NCI-H146 treated with DMSO at 0.1 percent for 48 hours (cell line): Measurements from ENCODE around the gene COBL.

Source experiments
- DNase-seq: peaks from one replicate; lab custom pipeline; 2025; ENCODE audit not compliant: unreplicated experiment; lab: John Stamatoyannopoulos, UW

The COBL gene

DNA sequence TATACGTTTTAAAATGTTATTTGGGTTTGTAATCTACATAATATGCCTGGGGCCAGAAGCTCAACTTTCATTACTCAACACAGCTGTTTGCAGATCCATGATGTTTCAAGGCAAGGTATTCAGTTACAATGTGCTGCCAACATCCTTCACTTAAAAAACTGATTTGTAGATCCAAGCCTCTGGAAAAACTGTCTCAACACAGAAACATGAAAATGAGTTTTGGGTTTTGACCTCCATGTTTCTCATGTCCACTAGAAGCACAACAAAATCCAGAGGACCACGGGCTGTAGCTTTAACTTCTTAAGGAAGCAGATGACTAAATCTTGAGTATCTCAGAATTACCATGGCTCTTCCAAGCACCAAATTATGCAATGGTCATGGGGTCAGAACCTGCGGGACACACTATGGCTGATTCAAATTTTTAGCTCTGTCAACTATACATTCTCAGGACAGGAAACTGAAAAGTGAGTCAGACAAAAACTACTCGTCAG lies 286.9 kb downstream of the COBL start:
- no peak for DNase-seq

GRCh38 chr7:51029131-51029530 lies 287.5 kb downstream of the COBL start:
- no peak for DNase-seq

DNA sequence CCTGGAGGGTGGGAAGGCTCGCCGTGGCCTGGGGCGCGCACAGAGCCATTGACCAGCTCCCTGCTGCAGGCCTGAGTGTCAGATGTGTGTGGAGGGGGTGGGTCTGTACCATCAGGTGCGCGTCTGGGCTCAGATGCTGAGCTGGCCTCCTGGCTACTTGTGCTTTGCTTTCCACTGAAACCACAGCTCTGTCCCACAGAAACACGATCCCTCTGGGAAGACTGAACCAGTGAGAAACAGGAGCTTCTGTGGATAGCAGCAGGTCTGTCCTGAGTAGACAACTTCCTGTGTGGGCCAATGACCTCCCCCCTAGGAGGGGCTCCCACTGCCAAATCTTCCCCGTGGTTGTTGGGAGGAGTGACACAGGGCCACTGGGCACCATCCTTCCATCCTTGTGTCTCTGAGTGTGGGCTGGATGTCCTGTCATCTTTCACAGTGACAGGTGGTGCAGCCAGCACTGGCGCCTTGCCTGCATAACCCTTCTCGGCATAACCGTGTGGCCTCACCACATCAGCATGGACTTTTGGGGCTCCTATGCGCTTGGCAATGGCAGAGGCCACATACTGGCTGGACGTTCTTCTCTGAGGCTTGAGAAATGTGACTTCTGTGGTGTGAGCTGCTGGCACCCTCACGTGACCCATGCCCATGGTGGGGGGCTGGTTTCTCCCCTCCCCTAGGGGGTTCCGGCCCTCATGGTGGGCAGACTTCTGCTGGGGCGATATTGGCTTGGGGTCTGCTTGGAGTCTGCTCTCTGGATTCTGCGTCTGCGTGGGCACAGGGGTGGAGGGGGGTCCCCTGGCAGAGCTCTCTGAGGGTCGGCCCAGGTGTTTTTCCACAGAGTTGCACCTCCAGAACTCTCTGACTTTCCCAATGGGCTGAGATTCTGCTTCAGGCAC lies 288.4 kb downstream of the COBL start:
- DNase-seq = no peak

- DNase-seq = no peak
Measured at GRCh38 chr7:51027106-51027934, 289.3 kb downstream of the COBL start.

DNA sequence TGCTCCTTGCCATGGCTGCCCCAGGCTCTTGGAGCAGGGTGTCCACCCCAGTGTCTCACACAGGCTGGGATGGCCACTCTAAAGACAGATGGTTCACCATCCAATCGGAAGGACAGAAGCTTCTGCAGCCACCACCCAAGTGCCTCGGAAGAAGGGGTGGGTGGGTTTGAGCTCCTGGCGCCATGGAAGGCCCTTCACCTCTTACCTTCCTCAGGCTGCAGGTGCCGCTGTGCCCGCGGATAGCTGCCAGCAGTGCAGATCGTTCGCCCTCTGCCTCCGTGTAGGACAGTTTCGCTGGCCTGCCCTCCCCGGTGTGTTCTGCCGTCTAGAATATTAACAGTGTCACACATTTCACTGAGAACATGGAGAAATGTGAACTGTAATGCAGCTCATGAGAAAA lies 290.3 kb downstream of the COBL start:
- DNase-seq = no peak

DNA sequence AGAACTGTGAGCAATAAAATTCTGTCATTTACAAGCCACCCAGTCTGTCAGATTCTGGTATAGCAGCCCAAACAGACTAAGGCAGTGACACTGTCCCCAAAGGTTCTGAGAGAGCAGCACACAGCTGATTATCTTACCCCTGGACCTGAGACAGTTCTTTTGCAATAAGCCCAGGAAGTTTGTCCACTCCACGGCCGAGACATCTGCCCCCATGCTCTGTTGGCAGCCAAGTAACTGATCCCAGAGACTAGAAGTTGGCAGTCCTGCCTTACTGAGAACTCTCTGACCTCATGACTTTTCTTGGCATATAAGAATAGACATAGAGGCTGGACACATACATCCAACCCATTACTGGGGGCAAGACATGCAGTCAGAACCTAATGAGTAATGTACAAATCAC lies 290.9 kb downstream of the COBL start:
- no peak for DNase-seq

DNA sequence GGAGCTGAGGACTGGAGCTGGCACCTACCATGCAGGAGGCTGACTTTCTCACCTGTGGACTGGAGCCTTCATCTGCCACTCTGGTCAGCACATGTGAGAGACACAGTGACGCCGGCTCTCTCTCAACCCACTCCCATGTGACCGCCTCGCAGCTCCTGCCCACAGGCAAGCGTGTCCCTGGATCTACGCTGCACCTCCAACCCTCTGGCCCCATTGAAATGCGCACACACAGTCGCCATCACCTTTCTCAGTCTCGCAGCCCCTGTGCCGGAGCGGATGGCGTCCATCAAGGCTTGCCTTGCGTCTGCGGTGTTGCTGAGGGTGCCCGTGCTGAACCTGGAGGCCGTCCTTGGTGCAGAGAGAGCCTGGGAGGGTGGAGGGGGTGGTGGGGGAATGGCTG lies 291.7 kb downstream of the COBL start:
- no peak for DNase-seq

- DNase-seq = no peak
Measured at GRCh38 chr7:51023547-51023946, 293.1 kb downstream of the COBL start.

- no peak for DNase-seq
Measured at GRCh38 chr7:51022821-51023220, 293.8 kb downstream of the COBL start.

DNA sequence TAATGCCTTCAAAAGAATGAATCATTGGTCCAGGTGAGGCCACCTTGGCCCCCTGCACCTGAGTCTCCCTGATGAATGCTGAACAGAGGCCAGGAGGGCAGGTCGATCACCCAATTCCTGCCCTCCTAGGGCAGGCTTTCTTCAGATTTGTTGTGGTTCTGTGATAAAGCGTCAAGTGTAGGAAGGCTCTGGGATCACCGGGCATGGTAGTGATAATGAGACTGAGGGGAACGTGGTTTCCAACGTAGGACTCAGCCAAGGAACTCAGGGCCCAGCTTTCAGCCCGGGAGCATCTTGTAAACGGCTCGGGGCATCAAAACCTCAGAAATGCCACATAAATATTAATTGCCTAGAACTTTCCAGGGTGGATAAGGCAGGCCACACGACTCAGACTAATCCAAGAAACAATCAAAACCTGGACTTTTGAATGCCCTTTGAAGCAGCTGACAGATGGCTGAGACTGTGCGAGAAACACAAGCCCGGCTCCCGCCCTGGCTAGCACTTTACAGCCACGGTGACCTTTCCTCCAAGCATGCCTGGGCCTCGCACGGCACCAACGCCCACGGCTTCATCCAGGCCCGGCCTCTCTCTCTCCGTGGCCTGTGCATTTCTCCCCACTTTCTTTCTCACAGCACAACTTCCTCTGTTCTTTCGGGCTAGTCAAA lies 294.6 kb downstream of the COBL start:
- no peak for DNase-seq

GRCh38 chr7:51020944-51021343 lies 295.7 kb downstream of the COBL start:
- no peak for DNase-seq

DNA sequence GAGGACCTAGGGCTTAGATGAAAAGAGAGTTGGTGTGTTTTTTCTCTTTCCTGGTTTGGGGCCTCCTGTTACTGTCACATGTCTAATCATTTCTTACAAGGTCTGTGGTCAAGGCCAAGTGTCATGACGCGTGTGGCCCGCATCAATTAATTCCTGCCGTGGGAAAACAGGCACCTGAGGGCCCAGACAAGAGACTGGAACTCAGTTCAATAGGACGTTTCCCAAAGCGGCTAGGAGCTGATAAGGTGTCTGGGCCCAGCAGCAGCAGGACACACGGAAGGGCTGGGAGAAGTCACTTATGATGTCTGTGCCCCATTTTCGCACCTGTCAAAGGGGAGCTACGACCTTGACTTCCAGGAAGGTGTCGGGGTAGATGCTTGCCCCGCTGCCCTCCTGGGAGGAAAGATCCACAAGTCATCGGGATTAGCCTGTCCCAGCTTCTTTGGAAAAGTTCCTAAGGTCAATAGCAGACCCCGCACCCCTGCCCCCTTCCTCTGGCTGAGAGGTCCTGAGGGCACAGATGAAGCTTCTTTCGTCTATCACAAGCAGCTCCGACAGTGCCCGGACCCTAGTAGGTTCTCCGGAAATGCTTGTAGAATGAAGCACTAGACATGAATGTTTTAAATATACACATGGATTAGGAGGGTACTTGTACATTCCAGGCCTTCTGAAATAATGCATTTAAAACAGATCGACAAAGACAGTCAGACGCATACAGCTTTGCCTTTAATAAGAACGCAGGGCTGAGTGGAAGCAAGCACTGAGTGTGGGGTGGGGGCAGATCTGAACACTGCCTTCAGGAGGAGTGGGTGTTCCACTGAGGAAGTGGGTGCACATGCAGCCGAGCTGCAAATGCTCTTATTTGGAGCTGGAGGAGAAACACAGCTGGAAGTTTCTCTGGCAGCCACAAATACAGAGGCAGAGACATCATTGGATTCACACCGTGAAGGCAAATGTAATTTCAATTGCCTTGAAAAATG lies 296.4 kb downstream of the COBL start:
- no peak for DNase-seq

DNA sequence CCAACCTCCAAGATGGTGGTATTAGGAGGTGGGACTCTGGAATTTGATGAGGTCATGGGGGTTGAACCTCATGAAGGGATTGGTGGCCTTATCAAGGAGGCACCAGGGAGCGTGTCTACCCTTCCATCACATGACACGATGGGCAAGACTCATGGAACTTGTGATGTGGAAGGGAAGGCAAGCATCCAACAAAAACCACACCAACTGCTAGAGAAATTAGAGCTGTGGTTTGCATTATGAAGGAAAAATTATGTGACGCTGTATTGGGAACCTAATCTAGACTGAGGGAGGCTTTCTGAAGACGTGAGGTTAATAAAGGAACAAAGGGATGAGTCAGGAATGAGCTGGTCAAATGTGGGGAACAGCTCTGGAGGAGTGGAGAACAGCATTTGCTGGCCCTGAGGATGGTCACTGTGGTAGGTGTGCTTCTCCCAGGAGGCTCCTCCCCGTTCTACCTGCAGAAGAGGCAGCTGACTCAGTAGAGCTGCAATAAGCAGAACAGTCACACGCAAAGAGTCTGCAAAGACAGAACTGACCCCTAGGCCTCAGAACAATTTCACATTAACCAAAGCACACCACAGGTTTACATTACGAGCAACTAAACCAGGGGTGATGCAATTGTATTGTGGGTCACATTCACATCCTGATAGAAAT lies 297.3 kb downstream of the COBL start:
- DNase-seq = no peak

DNA sequence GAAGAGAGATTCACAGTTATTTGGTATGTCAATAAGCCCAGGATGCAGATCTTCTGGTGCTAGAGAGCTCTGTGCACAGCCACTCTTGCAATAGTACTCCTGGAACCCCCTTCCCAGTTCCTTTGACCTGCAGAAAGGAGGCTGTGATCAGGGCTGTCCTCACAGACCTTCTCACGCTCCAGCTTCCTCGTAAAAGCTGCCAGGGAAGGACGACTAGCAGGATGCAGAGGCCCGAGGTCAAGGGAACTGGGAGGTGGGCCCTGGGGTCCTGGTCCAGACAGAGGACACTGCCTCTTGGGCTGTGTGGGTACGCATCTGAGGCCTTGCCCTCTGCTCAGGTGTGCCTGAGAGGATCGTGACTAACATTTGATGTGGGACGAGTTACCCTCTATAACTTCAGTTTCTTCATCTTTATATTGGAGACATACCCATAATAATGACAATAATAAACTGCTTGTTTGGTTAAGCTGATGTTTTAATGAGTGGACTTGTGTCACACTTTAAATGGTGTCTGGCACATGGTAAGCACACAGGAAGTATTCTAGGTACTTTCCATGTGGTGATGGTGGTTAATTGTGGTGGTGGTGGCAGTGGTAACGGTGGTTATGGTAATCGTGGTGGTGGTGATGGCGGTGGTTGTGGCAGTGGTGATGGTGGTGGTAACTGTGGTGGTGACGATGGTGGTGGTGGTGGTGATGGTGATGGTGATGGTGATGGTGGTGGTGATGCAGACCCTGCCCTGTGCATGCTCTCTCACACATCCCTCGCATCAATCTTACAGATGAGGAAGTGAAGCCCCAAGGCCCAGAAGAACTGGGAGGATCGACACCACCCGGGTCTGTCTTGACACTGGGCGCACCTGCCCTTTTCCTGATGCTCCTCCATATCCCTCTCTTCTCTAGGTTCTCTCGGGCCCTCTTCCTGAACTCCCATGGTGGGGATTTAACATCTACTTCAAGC lies 298.8 kb downstream of the COBL start:
- no peak for DNase-seq

GRCh38 chr7:51016546-51016945 lies 300.1 kb downstream of the COBL start:
- DNase-seq = no peak

- no peak for DNase-seq
Measured at GRCh38 chr7:51015581-51015980, 301.0 kb downstream of the COBL start.

- no peak for DNase-seq
Measured at GRCh38 chr7:51014811-51015210, 301.8 kb downstream of the COBL start.

- DNase-seq = no peak
Measured at GRCh38 chr7:51013861-51014511, 302.6 kb downstream of the COBL start.
